Lower lobe of right lung (tissue), 2 donors: ENCODE measurements around the gene ATP2B3. TPM values are rescaled to one million over a fixed set of nuclear protein-coding genes. Genes with fewer than 3 reads are reported as not detected.
A peak's percentile ranks its signal among the peaks of the same experiment; 100 is the strongest.

Experiments used
- ATAC-seq, 2 donors: fragments of 200-7000 bp; cut with Tn5 transposase; one replicate each; pipeline ENCODE4 v1.9.1; 2020 to 2022; ENCODE audit warnings: mild to moderate bottlenecking in 2 of 2, moderate library complexity in 2 of 2
- DNase-seq: peaks from one replicate; pipeline ENCODE4 v3.0.0-alpha.2; 2020
- H3K27ac ChIP-seq: fragments of 200-600 bp; one replicate; pipeline ENCODE4 v1.8.0; 2022
- H3K27me3 ChIP-seq: fragments of 200-600 bp; one replicate; pipeline ENCODE4 v1.8.0; 2022; ENCODE audit warnings: low read depth
- H3K36me3 ChIP-seq: fragments of 200-600 bp; one replicate; pipeline ENCODE4 v1.8.0; 2022; ENCODE audit warnings: mild to moderate bottlenecking
- H3K4me1 ChIP-seq: fragments of 200-600 bp; one replicate; pipeline ENCODE4 v1.8.0; 2022
- H3K4me3 ChIP-seq: fragments of 200-600 bp; one replicate; pipeline ENCODE4 v1.8.0; 2022; ENCODE audit warnings: mild to moderate bottlenecking
- H3K9me3 ChIP-seq: fragments of 200-600 bp; one replicate; pipeline ENCODE4 v1.8.0; 2022
- intact Hi-C: fragments of 100-400 bp; cut with DNase I; formaldehyde crosslinking; loops from one replicate; pipeline ENCODE4 v1.11.0; 2022
- total RNA-seq: library from RNA; stranded (reverse); fragmentation: NEBNext Ultra II Directional; extraction: Animal tissue kit (Norgen Biotek cat#: 25700); gene quantifications from one replicate; pipeline ENCODE4 v1.2.1, GENCODE V29; 2021
- TF ChIP-seq, protein P1 (sequence below): fragments of 200-600 bp; IDR thresholded peaks from one replicate; pipeline ENCODE4 v1.8.0; 2022; ENCODE audit warnings: antibody characterized with exemption, mild to moderate bottlenecking
- donor health status: DM: no; HTN: yes; CAD: no; lungs with severe emphysema.

ATP2B3 gene
- total RNA-seq, 1 donor from 2014 or later: not detected

DNA sequence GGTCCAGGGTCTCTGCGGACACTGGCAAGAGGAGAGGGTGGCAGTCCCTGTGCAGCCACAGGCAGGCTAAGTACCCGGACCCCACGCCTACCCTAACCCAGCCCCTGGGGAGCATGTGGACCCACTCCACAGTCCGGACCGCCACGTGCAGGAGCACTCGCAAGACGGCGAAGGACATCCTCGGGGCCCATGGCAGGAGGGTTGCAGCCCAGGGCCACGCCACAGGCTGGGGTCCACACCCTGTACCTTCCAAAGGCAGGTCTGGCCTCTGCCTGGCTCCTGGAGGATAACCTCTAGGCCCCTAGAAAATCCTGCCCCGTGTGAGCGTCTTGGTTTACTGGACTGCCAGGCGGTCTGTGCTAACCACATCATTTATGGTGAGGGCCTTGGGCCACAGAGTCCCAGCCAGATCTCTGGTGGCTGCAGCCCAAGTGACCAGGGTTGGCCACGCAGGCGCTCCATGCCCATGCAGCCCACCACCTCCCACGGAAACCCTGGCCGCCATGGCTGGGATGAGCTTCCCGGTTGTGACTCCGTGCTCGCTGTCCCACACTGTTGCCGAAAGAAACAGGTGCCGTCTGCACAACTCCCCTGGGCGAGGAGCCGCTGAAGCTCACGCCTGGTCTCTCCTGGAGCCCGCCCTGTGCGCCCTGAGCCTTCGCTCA is 71.5 kb downstream of the ATP2B3 start:
- intact Hi-C loops: no loop called here
- H3K9me3 ChIP-seq: no peaks in the 10 kb centered on the region
- TF ChIP-seq, protein P1, sequence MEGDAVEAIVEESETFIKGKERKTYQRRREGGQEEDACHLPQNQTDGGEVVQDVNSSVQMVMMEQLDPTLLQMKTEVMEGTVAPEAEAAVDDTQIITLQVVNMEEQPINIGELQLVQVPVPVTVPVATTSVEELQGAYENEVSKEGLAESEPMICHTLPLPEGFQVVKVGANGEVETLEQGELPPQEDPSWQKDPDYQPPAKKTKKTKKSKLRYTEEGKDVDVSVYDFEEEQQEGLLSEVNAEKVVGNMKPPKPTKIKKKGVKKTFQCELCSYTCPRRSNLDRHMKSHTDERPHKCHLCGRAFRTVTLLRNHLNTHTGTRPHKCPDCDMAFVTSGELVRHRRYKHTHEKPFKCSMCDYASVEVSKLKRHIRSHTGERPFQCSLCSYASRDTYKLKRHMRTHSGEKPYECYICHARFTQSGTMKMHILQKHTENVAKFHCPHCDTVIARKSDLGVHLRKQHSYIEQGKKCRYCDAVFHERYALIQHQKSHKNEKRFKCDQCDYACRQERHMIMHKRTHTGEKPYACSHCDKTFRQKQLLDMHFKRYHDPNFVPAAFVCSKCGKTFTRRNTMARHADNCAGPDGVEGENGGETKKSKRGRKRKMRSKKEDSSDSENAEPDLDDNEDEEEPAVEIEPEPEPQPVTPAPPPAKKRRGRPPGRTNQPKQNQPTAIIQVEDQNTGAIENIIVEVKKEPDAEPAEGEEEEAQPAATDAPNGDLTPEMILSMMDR: no peak
- H3K27ac ChIP-seq: no peak overlapping the region
- no peak for DNase-seq
- H3K36me3 ChIP-seq: peaks cover 53% of the 10 kb centered on the region
- no peaks in the 10 kb centered on the region for H3K27me3 ChIP-seq
- no peaks in the 10 kb centered on the region for H3K4me1 ChIP-seq
- no peak for ATAC-seq
- H3K4me3 ChIP-seq: no peak overlapping the region

GRCh38 chrX:153590961-153591956 is 73.8 kb downstream of the ATP2B3 start:
- Histone ChIP-seq H3K4me3 (no peak overlapping the region), H3K27me3 (no peaks in the 10 kb centered on the region), H3K4me1 (no peaks in the 10 kb centered on the region), H3K27ac (no peak overlapping the region), H3K9me3 (no peaks in the 10 kb centered on the region), H3K36me3 (peaks cover 66% of the 10 kb centered on the region)
- intact Hi-C loops: no loop called here
- TF ChIP-seq, protein P1: no peak
- ATAC-seq: no peak
- DNase-seq: peak; percentile 15

- TF ChIP-seq, protein P1: no peak
- peaks cover 61% of the 10 kb centered on the region for H3K36me3 ChIP-seq
- no peaks in the 10 kb centered on the region for H3K27me3 ChIP-seq
- intact Hi-C loops: no loop called here
- H3K4me3 ChIP-seq: no peak overlapping the region
- DNase-seq (peak; percentile 6), ATAC-seq (no peak)
- no peaks in the 10 kb centered on the region for H3K9me3 ChIP-seq
- no peaks in the 10 kb centered on the region for H3K4me1 ChIP-seq
- no peak overlapping the region for H3K27ac ChIP-seq
Measured at GRCh38 chrX:153592091-153592833, 74.8 kb downstream of the ATP2B3 start.

DNA sequence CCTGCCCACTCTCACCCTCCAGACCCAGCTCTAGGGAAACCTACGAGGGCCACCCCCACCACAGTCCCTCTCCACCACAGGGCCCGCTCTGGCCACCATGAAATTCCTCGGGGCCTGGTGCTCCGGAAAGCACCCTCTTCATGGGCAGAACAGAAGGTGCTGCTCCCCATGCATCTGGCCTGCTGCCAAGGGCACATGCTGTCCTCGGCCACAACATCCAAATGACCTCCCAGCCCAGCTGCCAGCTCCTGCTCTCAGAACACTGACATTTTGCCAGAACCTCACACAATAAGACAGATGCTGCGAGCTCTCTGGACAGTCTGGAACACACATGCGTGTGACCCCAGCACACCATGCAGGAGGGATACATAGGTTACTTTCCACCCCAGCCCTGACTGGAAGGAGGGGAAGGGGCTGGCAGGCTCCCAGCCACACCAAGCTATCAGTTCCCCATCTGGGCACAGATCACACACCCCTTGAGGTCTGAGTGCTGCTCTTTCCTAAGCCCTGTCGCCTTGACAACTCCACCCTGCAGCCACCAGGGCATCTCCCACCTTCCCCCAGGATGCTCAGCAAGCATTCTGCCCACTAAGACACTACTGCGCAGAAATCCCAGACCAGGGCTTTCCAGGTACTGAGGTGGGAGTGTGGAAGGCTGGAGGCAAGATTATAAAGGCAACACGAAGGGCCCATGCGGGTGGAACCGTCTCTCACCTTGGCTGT is 75.7 kb downstream of the ATP2B3 start:
- Histone ChIP-seq H3K27ac (no peak overlapping the region), H3K36me3 (peaks cover 53% of the 10 kb centered on the region), H3K4me1 (peaks cover 6% of the 10 kb centered on the region), H3K9me3 (no peaks in the 10 kb centered on the region), H3K4me3 (no peak overlapping the region), H3K27me3 (no peaks in the 10 kb centered on the region)
- intact Hi-C loops: no loop called here
- peak in 1 of 2 donors; percentile 18 for ATAC-seq
- peak; percentile 27 for DNase-seq
- TF ChIP-seq, protein P1: no peak
